Measurements from ENCODE around the gene BICDL2. TPM values are rescaled to one million over a fixed set of nuclear protein-coding genes. Genes with fewer than 3 reads are reported as not detected.
A peak's percentile ranks its signal among the peaks of the same experiment; 100 is the strongest.
"Not testable (repeated sequence)": the region's sequence is repeated elsewhere in the genome, so short reads cannot be mapped to it uniquely, and the experiment has no call there.

The BICDL2 gene
- 16.3 TPM for total RNA-seq
- long read RNA-seq, transcript BICDL2-203 (10 exons, 1,984 nt): major isoform, 15 of 43 reads
- long read RNA-seq, transcript BICDL2-204 (8 exons, 3,519 nt): minor isoform, 7 of 43 reads
- long read RNA-seq, partial matches to known transcripts: 3 of 43 reads
- long read RNA-seq, other reads (novel, unspliced or antisense): 15 of 43 reads

GRCh38 chr16:3036726-3037315 is at the start of gene BICDL2:
Gene BICDL2, minus strand, starts transcription at chr16:3036944. Its CDS starts 1,448 bp downstream, at chr16:3035496.
- H3K36me3 ChIP-seq: no peaks in the 10 kb centered on the region
- no peaks in the 10 kb centered on the region for H3K9me3 ChIP-seq
- peak within 1 kb of the TSS; percentile 36 for H3K27ac ChIP-seq
- H3K27me3 ChIP-seq: peaks cover 58% of the 10 kb centered on the region
- DNase-seq (peak; percentile 86), ATAC-seq (peak; percentile 81)
- no peaks in the 10 kb centered on the region for H3K4me1 ChIP-seq
- H3K4me3 ChIP-seq: peak within 1 kb of the TSS; percentile 46
- TF ChIP-seq CTCF (IDR thresholded peaks at IDR 0.05): no peak
- intact Hi-C loops (cut with DNase I): no loop called here

GRCh38 chr16:3085868-3086595 is 49.3 kb upstream of the BICDL2 start:
- H3K9me3 ChIP-seq: no peaks in the 10 kb centered on the region
- ATAC-seq (no peak), DNase-seq (no peak)
- H3K36me3 ChIP-seq: no peaks in the 10 kb centered on the region
- intact Hi-C loops (cut with DNase I): no loop called here
- TF ChIP-seq CTCF (IDR thresholded peaks at IDR 0.05): no peak
- H3K27ac ChIP-seq: peak overlapping the region; percentile 81
- peak overlapping the region; percentile 49 for H3K4me3 ChIP-seq
- H3K4me1 ChIP-seq: peaks cover 24% of the 10 kb centered on the region
- no peaks in the 10 kb centered on the region for H3K27me3 ChIP-seq

- H3K4me1 ChIP-seq: peaks cover 24% of the 10 kb centered on the region
- H3K9me3 ChIP-seq: no peaks in the 10 kb centered on the region
- TF ChIP-seq CTCF (IDR thresholded peaks at IDR 0.05): no peak
- H3K27ac ChIP-seq: no peak overlapping the region
- no peaks in the 10 kb centered on the region for H3K36me3 ChIP-seq
- DNase-seq (no peak), ATAC-seq (no peak)
- H3K27me3 ChIP-seq: no peaks in the 10 kb centered on the region
- intact Hi-C loops (cut with DNase I): no loop called here
- H3K4me3 ChIP-seq: no peak overlapping the region
These were observed 48.4 kb upstream of the BICDL2 start for GRCh38 chr16:3084969-3085670.

- TF ChIP-seq CTCF (IDR thresholded peaks at IDR 0.05): no peak
- H3K27me3 ChIP-seq: no peaks in the 10 kb centered on the region
- no peak for ATAC-seq
- H3K36me3 ChIP-seq: no peaks in the 10 kb centered on the region
- no peaks in the 10 kb centered on the region for H3K9me3 ChIP-seq
- no peak for DNase-seq
- H3K4me1 ChIP-seq: peaks cover 24% of the 10 kb centered on the region
- H3K27ac ChIP-seq: no peak overlapping the region
- intact Hi-C loops (cut with DNase I): no loop called here
- H3K4me3 ChIP-seq: no peak overlapping the region
These were observed 47.7 kb upstream of the BICDL2 start for GRCh38 chr16:3084491-3084890.

GRCh38 chr16:3083408-3083807 is 46.7 kb upstream of the BICDL2 start:
- H3K27me3 ChIP-seq; ATAC-seq; DNase-seq; H3K9me3 ChIP-seq; H3K36me3 ChIP-seq; H3K4me3 ChIP-seq; H3K27ac ChIP-seq; intact Hi-C loops (cut with DNase I): not testable (repeated sequence)
- peaks cover 18% of the 10 kb centered on the region for H3K4me1 ChIP-seq

GRCh38 chr16:3081957-3082356 is 45.2 kb upstream of the BICDL2 start:
- H3K4me1 ChIP-seq; H3K27me3 ChIP-seq; intact Hi-C loops (cut with DNase I); H3K4me3 ChIP-seq; H3K36me3 ChIP-seq; DNase-seq; ATAC-seq; H3K9me3 ChIP-seq; H3K27ac ChIP-seq: not testable (repeated sequence)
